Right lobe of liver (tissue), 6 donors: ENCODE results near the gene SLC13A4. TPM values are rescaled to one million over a fixed set of nuclear protein-coding genes. Genes with fewer than 3 reads are reported as not detected.
"Not testable (repeated sequence)": the region's sequence is repeated elsewhere in the genome, so short reads cannot be mapped to it uniquely, and the experiment has no call there.

Experiments
- ATAC-seq, 4 donors: fragments of 200-7000 bp; cut with Tn5 transposase; one replicate each; pipeline ENCODE4 v1.9.1; 2020; ENCODE audit warnings: mild to moderate bottlenecking in 4 of 4, moderate library complexity in 4 of 4
- DNase-seq, 3 donors: peaks; one replicate each; pipeline ENCODE4 v3.0.0-alpha.2; 2020
- H3K27ac ChIP-seq, 3 donors: fragments of 200-600 bp; one replicate each; pipeline ENCODE4 v1.8.0; 2022
- H3K27me3 ChIP-seq, 2 donors: fragments of 200-600 bp; one replicate each; pipeline ENCODE4 v1.8.0; 2022
- H3K36me3 ChIP-seq, 4 donors: fragments of 200-600 bp; sonication (generic) in 1 of 4; one replicate each; pipeline versions ENCODE4 v1.5.1 to v1.8.0; 2017 to 2022; ENCODE audit warnings: control low read depth in 1 of 4
- H3K4me1 ChIP-seq, 4 donors: fragments of 200-600 bp; sonication (generic) in 1 of 4; one replicate each; pipeline versions ENCODE4 v1.5.1 to v1.8.0; 2017 to 2022; ENCODE audit warnings: control low read depth in 1 of 4
- H3K4me3 ChIP-seq, 3 donors: fragments of 200-600 bp; one replicate each; pipeline ENCODE4 v1.8.0; 2022
- H3K9me3 ChIP-seq, 4 donors: fragments of 200-600 bp; sonication (generic) in 1 of 4; one replicate each; pipeline versions ENCODE4 v1.5.1 to v1.8.0; 2017 to 2022; ENCODE audit warnings: control low read depth in 1 of 4
- POLR2A ChIP-seq: fragments of 450-650 bp; IDR thresholded peaks from one replicate; pipeline ENCODE4 v1.6.1; 2017; ENCODE audit warnings: antibody characterized with exemption, mild to moderate bottlenecking
- WGBS: methylation state at CpG from one replicate; pipeline ENCODE4 v1.1.6; 2018; ENCODE audit warnings: low coverage, low lambda C conversion rate; ENCODE audit not compliant: insufficient coverage; ENCODE audit errors: missing lambda C conversion rate; 5-methylcytosine and 5-hydroxymethylcytosine counted together
- intact Hi-C, 2 donors: fragments of 100-400 bp; cut with DNase I; formaldehyde crosslinking; loops; one replicate each; pipeline versions ENCODE4 v1.11.2 to v1.14.1; 2022
- total RNA-seq, 6 experiments: library from RNA; depleted of rRNA in 2 of 6; stranded (reverse); fragments of >200 nt in 2 of 6; fragmentation: NEBNext Ultra II Directional in 3 of 6; extraction: Animal tissue kit (Norgen Biotek cat#: 25700) in 3 of 6; gene quantifications; one replicate each; pipeline versions ENCODE4 v1.1.0 to v1.2.4, GENCODE V29; 2016 to 2023
- TF ChIP-seq, protein P1 (sequence below), 4 donors: fragments of 200-600 bp in 3 of 4; fragments of 450-650 bp in 1 of 4; IDR thresholded peaks; one replicate each; pipeline versions ENCODE4 v1.5.1 to v1.8.0; 2016 to 2022; ENCODE audit warnings: antibody characterized with exemption in 4 of 4, mild to moderate bottlenecking in 2 of 4
- donor health status: DM: no; HTN: yes; CAD: no.
- donor health status: DM: no; HTN: no; CAD: no.
- donor health status: DM: no; HTN: no; CAD: no.
- donor health status: DM: no; HTN: yes; CAD: no.
- donor health status: DM: no; HTN: yes; CAD: no.

The SLC13A4 gene
- total RNA-seq, 6 experiments from 2014 or later = 0.09 to 0.25 (median 0.18) TPM; not detected in 2

- H3K4me3 ChIP-seq = no peak overlapping the region
- H3K4me1 ChIP-seq = peaks cover 0 to 6% (median 0%) of the 10 kb centered on the region in 4 donors
- TF ChIP-seq, protein P1, sequence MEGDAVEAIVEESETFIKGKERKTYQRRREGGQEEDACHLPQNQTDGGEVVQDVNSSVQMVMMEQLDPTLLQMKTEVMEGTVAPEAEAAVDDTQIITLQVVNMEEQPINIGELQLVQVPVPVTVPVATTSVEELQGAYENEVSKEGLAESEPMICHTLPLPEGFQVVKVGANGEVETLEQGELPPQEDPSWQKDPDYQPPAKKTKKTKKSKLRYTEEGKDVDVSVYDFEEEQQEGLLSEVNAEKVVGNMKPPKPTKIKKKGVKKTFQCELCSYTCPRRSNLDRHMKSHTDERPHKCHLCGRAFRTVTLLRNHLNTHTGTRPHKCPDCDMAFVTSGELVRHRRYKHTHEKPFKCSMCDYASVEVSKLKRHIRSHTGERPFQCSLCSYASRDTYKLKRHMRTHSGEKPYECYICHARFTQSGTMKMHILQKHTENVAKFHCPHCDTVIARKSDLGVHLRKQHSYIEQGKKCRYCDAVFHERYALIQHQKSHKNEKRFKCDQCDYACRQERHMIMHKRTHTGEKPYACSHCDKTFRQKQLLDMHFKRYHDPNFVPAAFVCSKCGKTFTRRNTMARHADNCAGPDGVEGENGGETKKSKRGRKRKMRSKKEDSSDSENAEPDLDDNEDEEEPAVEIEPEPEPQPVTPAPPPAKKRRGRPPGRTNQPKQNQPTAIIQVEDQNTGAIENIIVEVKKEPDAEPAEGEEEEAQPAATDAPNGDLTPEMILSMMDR (IDR thresholded peaks at IDR 0.05) = no peak
- TF ChIP-seq POLR2A = no peak
- no peak overlapping the region for H3K27ac ChIP-seq
- ATAC-seq (no peak), DNase-seq (no peak)
- H3K27me3 ChIP-seq = no peaks in the 10 kb centered on the region
- H3K36me3 ChIP-seq = peaks cover 0 to 5% (median 1%) of the 10 kb centered on the region in 4 donors
- 62% methylated on average over 1 of the region's 1 CpG for WGBS
- H3K9me3 ChIP-seq = no peaks in the 10 kb centered on the region
- intact Hi-C loops = loop anchor here in 1 of 2 donors (10.0 kb wide), 1 partner anchor 373 kb away; no protein-coding TSS in a partner anchor
These were observed 80.2 kb downstream of the SLC13A4 start for GRCh38 chr7:135647755-135648154.

DNA sequence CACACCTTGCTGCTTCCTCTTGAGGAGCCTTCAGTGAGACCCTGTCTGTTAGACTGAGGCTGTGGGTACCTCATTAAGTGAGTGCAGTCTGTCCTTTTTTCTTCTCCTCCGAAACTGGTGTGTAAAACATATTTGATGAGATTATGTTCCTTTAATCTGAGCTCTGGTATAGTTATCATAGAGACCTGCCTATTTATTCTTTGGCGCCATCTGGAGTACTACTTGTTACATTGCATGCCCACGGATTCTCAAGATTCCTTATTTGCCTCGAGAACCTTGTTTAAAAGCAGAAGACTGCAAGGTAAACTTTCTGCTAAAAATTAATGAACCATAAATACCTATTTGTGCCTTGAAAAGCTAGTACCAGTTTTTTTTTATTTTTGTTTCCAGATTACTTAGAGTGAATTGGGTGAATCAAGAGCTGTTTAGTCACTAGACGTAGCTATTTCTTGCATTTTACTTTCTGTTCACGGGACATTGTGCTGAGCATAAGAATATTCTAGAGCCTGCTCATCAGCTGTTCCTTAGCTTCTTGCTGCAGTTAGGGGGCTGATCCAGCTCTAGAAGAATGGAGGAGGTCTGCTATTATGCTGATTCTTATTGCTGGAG is 82.6 kb downstream of the SLC13A4 start:
- Histone ChIP-seq H3K27me3 (no peaks in the 10 kb centered on the region), H3K27ac (no peak overlapping the region), H3K4me3 (no peak overlapping the region), H3K4me1 (peaks cover 0 to 6% (median 0%) of the 10 kb centered on the region in 4 donors), H3K9me3 (no peaks in the 10 kb centered on the region), H3K36me3 (peaks cover 0 to 5% (median 1%) of the 10 kb centered on the region in 4 donors)
- WGBS = 33% methylated on average over 6 of the region's 6 CpGs
- TF ChIP-seq, protein P1 (IDR thresholded peaks at IDR 0.05) = peak; percentile 70 to 80 (median 74)
- TF ChIP-seq POLR2A = no peak
- DNase-seq = no peak
- peak; percentile 82 to 91 (median 88) for ATAC-seq
- intact Hi-C loops = loop anchor here in 1 of 2 donors (10.0 kb wide), 1 partner anchor 371 kb away; no protein-coding TSS in a partner anchor

- Histone ChIP-seq H3K4me3 (no peak overlapping the region), H3K4me1 (peaks cover 0 to 6% (median 0%) of the 10 kb centered on the region in 4 donors), H3K27me3 (no peaks in the 10 kb centered on the region), H3K9me3 (no peaks in the 10 kb centered on the region), H3K36me3 (peaks cover 0 to 4% (median 1%) of the 10 kb centered on the region in 4 donors), H3K27ac (no peak overlapping the region)
- TF ChIP-seq POLR2A = no peak
- TF ChIP-seq, protein P1 (IDR thresholded peaks at IDR 0.05) = no peak
- DNase-seq (no peak), ATAC-seq (no peak)
- 82% methylated on average over 3 of the region's 3 CpGs for WGBS
- intact Hi-C loops = loop anchor here in 1 of 2 donors (10.0 kb wide), 1 partner anchor 370 kb away; no protein-coding TSS in a partner anchor
These were observed 83.3 kb downstream of the SLC13A4 start for GRCh38 chr7:135644729-135645128.

GRCh38 chr7:135644154-135644553 is 83.8 kb downstream of the SLC13A4 start:
- H3K36me3 ChIP-seq = peaks cover 0 to 7% (median 1%) of the 10 kb centered on the region in 4 donors
- WGBS = 13% methylated on average over 3 of the region's 3 CpGs
- no peak overlapping the region for H3K4me3 ChIP-seq
- DNase-seq (no peak), ATAC-seq (peak; percentile 49 to 88 (median 68))
- intact Hi-C loops = loop anchor here in 1 of 2 donors (10.0 kb wide), 1 partner anchor 369 kb away; no protein-coding TSS in a partner anchor
- no peak overlapping the region for H3K27ac ChIP-seq
- no peak for TF ChIP-seq POLR2A
- TF ChIP-seq, protein P1 (IDR thresholded peaks at IDR 0.05) = no peak
- H3K9me3 ChIP-seq = no peaks in the 10 kb centered on the region
- no peaks in the 10 kb centered on the region for H3K27me3 ChIP-seq
- peaks cover 0 to 6% (median 0%) of the 10 kb centered on the region in 4 donors for H3K4me1 ChIP-seq

- not testable (repeated sequence) for H3K4me3 ChIP-seq, H3K27me3 ChIP-seq, DNase-seq, ATAC-seq, H3K27ac ChIP-seq, H3K9me3 ChIP-seq
- Histone ChIP-seq H3K36me3 (peaks cover 0 to 12% (median 2%) of the 10 kb centered on the region in 4 donors), H3K4me1 (peaks cover 0 to 12% (median 0%) of the 10 kb centered on the region in 4 donors)
- intact Hi-C loops = loop anchor here in 1 of 2 donors (10.0 kb wide), 1 partner anchor 365 kb away; no protein-coding TSS in a partner anchor
These were observed 88.3 kb downstream of the SLC13A4 start for GRCh38 chr7:135639690-135640089.
